ENCODE results near the gene KRT6B. TPM values are rescaled to one million over a fixed set of nuclear protein-coding genes. Genes with fewer than 3 reads are reported as not detected.
"Not testable (repeated sequence)": the region's sequence is repeated elsewhere in the genome, so short reads cannot be mapped to it uniquely, and the experiment has no call there.

The KRT6B gene
- polyA plus RNA-seq, 1 donor (not counting 4 experiments of a cell fraction or from before 2014, with no cell fraction given), result 2,016 TPM

- Histone ChIP-seq H3K9me1 (ENCODE audit: control insufficient read depth, extremely low read depth, insufficient read depth, low read length) (no peaks in the 10 kb centered on the region), H3K4me3 (ENCODE audit: control insufficient read depth in 2 of 3, extremely low read depth in 1 of 3, insufficient read depth in 2 of 3, low read depth in 1 of 3, low read length in 3 of 3) (peak within 1 kb of the TSS; percentile 67 to 94 (median 87)), H3K27me3 (ENCODE audit: control insufficient read depth, extremely low read depth, insufficient read depth, low read length) (no peaks in the 10 kb centered on the region), H3K9me3 (ENCODE audit: control insufficient read depth, low read depth, low read length) (no peaks in the 10 kb centered on the region), H3K4me2 (ENCODE audit: control insufficient read depth, extremely low read depth, insufficient read depth, low read depth, low read length) (peak within 1 kb of the TSS; percentile 96), H3K9ac (ENCODE audit: control insufficient read depth, extremely low read depth, insufficient read depth, low read length) (peak within 1 kb of the TSS; percentile 92), H3K4me1 (ENCODE audit: control insufficient read depth, extremely low read depth, insufficient read depth, low read length) (peaks cover 47% of the 10 kb centered on the region), H3K79me2 (ENCODE audit: control insufficient read depth, insufficient read depth, low read length) (peaks cover 16% of the 10 kb centered on the region), H4K20me1 (ENCODE audit: control insufficient read depth, extremely low read depth, insufficient read depth, low read length) (peaks cover 28% of the 10 kb centered on the region), H3K36me3 (ENCODE audit: control insufficient read depth in 2 of 2, extremely low read depth in 1 of 2, insufficient read depth in 2 of 2, low read length in 2 of 2) (peaks cover 14 to 31% of the 10 kb centered on the region in 2 experiments), H3K27ac (ENCODE audit: control insufficient read depth, insufficient read depth, low read length) (peak within 1 kb of the TSS; percentile 99), H2AFZ (ENCODE audit: control insufficient read depth, low read length) (no peak within 1 kb of the TSS)
- DNase-seq (ENCODE audit: low read depth, low spot score), result peak; percentile 93
- dilution Hi-C loops (cut with MboI; ENCODE audit: extremely low pct_ligation_motif_present, low sequenced_read_pairs), result no loop called here
- TF ChIP-seq EZH2 (IDR thresholded peaks at IDR 0.05; ENCODE audit: low read length) (no peak), CTCF (optimal IDR thresholded peaks at IDR 0.05 in 1 of 3, IDR thresholded peaks at IDR 0.05 in 1 of 3, conservative IDR thresholded peaks at IDR 0.05 in 1 of 3; ENCODE audit: extremely low read depth in 1 of 3, insufficient read depth in 2 of 3, low read length in 3 of 3) (no peak)
- FAIRE-seq, result peak; percentile 97
These were observed 41.2 kb upstream of the KRT6B start, which contains the start of gene KRT6A for GRCh38 chr12:52493172-52493571. KRT6A (minus strand) TSS chr12:52493257; CDS start chr12:52493188, 69 bp downstream.

GRCh38 chr12:52492405-52492804 lies 40.5 kb upstream of the KRT6B start:
- H2AFZ ChIP-seq (ENCODE audit: control insufficient read depth, low read length); DNase-seq (ENCODE audit: low read depth, low spot score); dilution Hi-C loops (cut with MboI; ENCODE audit: extremely low pct_ligation_motif_present, low sequenced_read_pairs); H3K9me3 ChIP-seq (ENCODE audit: control insufficient read depth, low read depth, low read length); H3K9me1 ChIP-seq (ENCODE audit: control insufficient read depth, extremely low read depth, insufficient read depth, low read length); H3K27me3 ChIP-seq (ENCODE audit: control insufficient read depth, extremely low read depth, insufficient read depth, low read length); FAIRE-seq: not testable (repeated sequence)
- Histone ChIP-seq H3K4me3 (ENCODE audit: control insufficient read depth in 2 of 3, extremely low read depth in 1 of 3, insufficient read depth in 2 of 3, low read depth in 1 of 3, low read length in 3 of 3) (peak overlapping the region; percentile 67 to 94 (median 87)), H3K4me2 (ENCODE audit: control insufficient read depth, extremely low read depth, insufficient read depth, low read depth, low read length) (peak overlapping the region; percentile 64), H3K9ac (ENCODE audit: control insufficient read depth, extremely low read depth, insufficient read depth, low read length) (peak overlapping the region; percentile 92), H3K79me2 (ENCODE audit: control insufficient read depth, insufficient read depth, low read length) (peaks cover 16% of the 10 kb centered on the region), H4K20me1 (ENCODE audit: control insufficient read depth, extremely low read depth, insufficient read depth, low read length) (peaks cover 31% of the 10 kb centered on the region), H3K36me3 (ENCODE audit: control insufficient read depth in 2 of 2, extremely low read depth in 1 of 2, insufficient read depth in 2 of 2, low read length in 2 of 2) (peaks cover 14 to 31% of the 10 kb centered on the region in 2 experiments), H3K4me1 (ENCODE audit: control insufficient read depth, extremely low read depth, insufficient read depth, low read length) (peaks cover 41% of the 10 kb centered on the region), H3K27ac (ENCODE audit: control insufficient read depth, insufficient read depth, low read length) (peak overlapping the region; percentile 99)

- Histone ChIP-seq H4K20me1 (ENCODE audit: control insufficient read depth, extremely low read depth, insufficient read depth, low read length) (peaks cover 31% of the 10 kb centered on the region), H3K4me3 (ENCODE audit: control insufficient read depth in 2 of 3, extremely low read depth in 1 of 3, insufficient read depth in 2 of 3, low read depth in 1 of 3, low read length in 3 of 3) (peak overlapping the region; percentile 67 to 94 (median 87)), H3K4me2 (ENCODE audit: control insufficient read depth, extremely low read depth, insufficient read depth, low read depth, low read length) (peak overlapping the region; percentile 64), H3K36me3 (ENCODE audit: control insufficient read depth in 2 of 2, extremely low read depth in 1 of 2, insufficient read depth in 2 of 2, low read length in 2 of 2) (peaks cover 14 to 31% of the 10 kb centered on the region in 2 experiments), H3K27ac (ENCODE audit: control insufficient read depth, insufficient read depth, low read length) (peak overlapping the region; percentile 99), H3K4me1 (ENCODE audit: control insufficient read depth, extremely low read depth, insufficient read depth, low read length) (peaks cover 32% of the 10 kb centered on the region), H3K79me2 (ENCODE audit: control insufficient read depth, insufficient read depth, low read length) (peaks cover 16% of the 10 kb centered on the region), H3K9ac (ENCODE audit: control insufficient read depth, extremely low read depth, insufficient read depth, low read length) (peak overlapping the region; percentile 92)
- H2AFZ ChIP-seq (ENCODE audit: control insufficient read depth, low read length); H3K27me3 ChIP-seq (ENCODE audit: control insufficient read depth, extremely low read depth, insufficient read depth, low read length); DNase-seq (ENCODE audit: low read depth, low spot score); H3K9me3 ChIP-seq (ENCODE audit: control insufficient read depth, low read depth, low read length); H3K9me1 ChIP-seq (ENCODE audit: control insufficient read depth, extremely low read depth, insufficient read depth, low read length); dilution Hi-C loops (cut with MboI; ENCODE audit: extremely low pct_ligation_motif_present, low sequenced_read_pairs); FAIRE-seq: not testable (repeated sequence)
These were observed 39.5 kb upstream of the KRT6B start for GRCh38 chr12:52491495-52491894.

All from keratinocyte (primary cell).